GM19395 (cell line): Measurements from ENCODE around the gene CLEC4M.
"Not testable (repeated sequence)": the region's sequence is repeated elsewhere in the genome, so short reads cannot be mapped to it uniquely, and the experiment has no call there.

Source experiments
- ATAC-seq: cut with Tn5 transposase; IDR thresholded peaks from one replicate; pipeline ENCODE4 v1.9.1; 2021; ENCODE audit warnings: mild to moderate bottlenecking, moderate library complexity; ENCODE audit not compliant: unreplicated experiment

CLEC4M gene

DNA sequence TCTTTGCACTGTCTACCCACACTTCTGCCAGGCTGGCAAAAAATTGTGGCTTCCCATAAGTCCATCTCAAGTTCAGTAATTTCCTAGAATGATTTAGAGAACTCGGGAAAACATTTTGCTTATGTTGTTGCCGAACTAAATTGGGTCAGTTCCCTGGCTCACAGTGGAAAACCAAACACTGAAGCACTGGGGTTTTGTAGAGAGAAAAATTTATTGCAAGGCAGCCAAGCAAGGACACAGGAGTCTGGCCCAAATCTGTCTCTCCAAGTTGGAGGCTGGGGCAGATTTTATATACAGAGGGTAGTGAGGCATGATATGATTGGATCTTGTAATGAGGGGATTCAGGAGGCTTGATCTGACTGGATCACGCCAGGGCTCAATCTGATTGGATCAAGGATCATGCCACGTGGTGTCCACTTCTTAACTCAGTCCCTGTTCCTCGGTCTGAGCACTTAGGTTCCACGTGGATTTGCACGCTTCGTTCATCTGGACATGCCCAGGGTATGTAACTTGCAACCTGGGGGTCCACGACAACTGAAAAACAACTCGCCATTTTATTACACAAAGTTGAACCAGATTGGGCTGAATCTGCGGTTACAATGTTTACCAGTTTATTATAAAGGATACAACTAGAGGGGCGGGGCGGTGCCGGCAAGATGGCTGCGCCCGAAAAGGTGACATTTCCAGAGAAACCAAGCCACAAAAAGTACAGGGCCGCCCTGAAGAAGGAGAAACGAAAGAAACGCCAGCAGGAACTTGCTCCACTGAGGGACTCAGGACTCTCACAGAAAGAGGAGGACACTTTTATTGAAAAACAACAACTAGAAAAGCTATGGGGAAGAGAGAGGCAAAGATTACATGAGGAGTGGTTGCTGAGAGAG, 23.0 kb upstream of the CLEC4M start:
- ATAC-seq = no peak

DNA sequence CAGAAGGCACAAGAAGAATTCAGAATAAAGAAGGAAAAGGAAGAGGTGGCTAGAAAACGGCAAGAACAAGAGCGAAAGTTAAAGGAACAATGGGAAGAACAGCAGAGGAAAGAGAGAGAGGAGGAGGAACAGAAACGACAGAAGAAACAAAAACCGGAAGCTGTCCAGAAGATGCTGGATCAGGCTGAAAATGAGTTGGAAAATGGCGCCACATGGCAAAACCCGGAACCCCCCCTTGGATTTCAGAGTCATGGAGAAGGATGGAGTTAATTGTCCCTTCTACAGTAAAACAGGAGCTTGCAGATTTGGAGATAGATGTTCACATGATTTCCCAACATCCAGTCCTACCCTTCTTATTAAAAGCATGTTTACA, 22.4 kb upstream of the CLEC4M start:
- ATAC-seq = no peak

DNA sequence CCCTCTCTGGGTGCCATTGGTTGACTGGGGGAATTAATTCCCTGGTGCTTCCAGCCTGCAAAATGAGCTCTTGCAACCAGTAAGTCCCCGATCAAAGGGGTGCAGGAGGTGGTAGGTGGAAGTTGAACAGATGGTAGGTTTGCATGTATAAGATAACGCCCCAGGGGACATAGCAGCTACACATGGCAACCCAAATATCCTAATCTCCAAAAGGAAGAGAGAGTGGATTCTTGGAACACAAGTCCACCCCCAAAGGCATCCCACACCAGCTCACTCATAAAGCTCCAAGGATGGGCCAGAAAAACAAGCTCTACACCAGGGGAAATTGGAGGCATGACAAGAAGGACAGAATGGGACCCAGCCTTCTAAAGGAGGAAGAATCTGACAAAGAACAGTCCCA, 20.5 kb upstream of the CLEC4M start:
- ATAC-seq = no peak

DNA sequence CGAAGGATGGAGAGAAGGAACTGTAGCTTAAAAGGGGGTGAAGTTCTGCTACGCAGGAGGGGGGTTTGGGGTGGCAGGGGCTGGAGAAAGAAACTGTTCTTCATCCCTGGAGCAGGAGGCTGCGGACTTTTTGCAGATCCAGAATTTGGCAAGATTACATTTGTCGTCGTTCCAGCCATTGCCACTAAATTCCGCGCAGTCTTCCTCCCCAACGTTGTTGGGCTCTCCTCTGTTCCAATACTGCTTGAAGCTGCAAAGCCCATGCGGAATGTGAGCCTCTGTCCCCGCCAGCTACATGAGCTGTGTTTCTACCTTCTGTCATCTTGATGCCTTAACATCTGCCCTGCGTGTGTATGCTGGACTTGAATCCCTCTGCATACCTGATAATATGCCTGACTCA, 20.1 kb upstream of the CLEC4M start:
- ATAC-seq = no peak

DNA sequence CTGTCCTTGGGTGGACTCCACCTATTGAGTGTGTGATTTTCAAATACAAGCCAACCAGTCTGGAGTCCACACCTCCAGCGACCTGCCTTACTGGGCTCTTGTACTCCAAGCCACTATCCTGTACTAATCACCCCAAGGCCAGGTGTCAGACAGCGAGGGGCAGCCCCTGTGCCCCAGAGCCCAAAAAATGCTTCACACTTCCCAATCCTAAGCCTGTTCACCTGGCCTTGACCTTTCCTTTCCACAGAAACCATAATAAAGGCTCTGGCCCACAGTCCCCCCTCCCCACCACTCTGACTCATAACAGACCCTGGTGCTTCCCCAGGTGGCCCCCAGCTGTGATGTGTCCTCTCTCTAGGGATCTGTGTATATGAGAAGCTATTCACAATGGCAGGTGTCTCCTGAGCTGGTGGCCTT, 19.6 kb upstream of the CLEC4M start:
- peak; percentile 70 for ATAC-seq

DNA sequence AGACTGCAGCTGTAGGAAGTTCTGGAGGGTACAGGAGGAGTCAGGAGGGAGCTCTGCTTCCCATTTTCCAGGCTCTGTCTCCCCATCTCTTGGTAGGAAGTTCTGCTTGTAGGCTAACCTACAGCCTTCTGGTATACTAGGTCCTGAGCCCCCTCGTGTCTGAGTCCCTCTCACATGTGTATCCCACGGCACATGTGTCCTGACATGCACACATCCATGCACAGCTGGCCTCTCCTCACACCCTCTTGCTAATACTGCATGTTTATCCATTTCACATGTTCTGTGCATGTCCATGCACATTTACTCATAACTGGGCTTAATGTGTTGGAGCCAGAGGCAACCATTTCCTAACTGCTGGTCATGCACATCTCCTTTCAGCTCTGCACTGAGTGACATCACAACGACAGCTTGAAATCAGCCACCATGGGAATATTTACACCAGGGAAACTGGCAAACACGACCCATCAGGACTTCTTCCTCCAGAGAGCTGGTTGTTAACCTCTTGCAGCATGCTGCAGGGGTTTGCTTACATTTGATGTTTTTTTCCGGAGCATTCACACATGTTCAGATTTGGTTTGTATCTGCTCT, 18.8 kb upstream of the CLEC4M start:
- ATAC-seq = no peak

DNA sequence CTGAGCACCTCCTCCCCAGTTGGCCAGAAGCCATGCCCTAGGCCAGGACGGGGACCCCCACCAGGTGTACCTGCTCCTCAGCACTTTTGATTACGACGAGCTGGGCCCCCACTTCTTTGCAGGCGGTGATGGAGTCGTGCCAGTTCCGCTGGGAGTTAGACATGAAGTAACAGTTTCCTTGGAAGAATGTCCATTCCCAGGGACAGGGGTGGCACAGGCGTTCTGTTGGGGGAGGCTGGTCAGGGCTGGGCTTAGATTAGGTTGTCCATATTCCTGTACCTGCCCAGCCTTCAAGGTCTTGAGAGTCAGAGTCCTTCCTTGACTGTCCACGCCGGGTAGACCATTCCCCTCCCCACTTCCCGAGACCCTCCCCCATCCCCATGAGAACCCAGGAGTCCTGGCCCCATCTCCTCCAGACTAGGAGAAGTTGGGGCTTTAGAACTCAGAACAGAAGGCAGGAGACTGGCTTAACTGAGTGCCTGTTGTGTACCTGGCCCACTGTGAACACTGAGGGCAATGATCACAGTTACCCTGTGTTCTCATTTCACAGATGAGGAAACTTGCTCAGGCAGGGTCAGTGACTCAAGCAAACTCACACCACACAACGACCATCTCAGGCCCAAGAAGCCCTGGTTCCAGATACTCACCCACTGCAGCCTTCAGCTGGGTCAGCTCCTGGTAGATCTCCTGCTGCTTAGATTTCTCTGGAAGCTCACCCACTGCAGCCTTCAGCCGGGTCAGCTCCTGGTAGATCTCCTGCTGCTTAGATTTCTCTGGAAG, 18.0 kb upstream of the CLEC4M start:
- no peak for ATAC-seq

DNA sequence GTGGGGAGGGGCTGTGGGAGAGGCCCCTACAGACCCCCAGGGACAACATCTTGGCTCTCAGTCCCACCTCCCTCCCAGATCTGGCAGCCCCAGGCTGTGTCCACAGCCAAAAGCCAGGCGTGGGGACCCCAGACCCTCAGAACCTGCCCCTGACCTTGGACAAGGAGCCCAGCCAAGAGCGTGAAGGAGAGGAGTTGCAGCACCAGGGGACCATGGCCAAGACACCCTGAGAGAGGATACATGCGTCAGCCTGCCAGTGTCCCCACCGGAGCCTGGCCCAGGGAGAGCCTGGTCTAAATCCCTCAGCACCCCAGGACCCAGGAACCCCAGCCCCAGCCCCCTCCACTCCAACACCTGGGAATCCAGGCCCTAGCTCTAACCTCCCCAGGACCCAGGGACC, 16.7 kb upstream of the CLEC4M start:
- not testable (repeated sequence) for ATAC-seq

DNA sequence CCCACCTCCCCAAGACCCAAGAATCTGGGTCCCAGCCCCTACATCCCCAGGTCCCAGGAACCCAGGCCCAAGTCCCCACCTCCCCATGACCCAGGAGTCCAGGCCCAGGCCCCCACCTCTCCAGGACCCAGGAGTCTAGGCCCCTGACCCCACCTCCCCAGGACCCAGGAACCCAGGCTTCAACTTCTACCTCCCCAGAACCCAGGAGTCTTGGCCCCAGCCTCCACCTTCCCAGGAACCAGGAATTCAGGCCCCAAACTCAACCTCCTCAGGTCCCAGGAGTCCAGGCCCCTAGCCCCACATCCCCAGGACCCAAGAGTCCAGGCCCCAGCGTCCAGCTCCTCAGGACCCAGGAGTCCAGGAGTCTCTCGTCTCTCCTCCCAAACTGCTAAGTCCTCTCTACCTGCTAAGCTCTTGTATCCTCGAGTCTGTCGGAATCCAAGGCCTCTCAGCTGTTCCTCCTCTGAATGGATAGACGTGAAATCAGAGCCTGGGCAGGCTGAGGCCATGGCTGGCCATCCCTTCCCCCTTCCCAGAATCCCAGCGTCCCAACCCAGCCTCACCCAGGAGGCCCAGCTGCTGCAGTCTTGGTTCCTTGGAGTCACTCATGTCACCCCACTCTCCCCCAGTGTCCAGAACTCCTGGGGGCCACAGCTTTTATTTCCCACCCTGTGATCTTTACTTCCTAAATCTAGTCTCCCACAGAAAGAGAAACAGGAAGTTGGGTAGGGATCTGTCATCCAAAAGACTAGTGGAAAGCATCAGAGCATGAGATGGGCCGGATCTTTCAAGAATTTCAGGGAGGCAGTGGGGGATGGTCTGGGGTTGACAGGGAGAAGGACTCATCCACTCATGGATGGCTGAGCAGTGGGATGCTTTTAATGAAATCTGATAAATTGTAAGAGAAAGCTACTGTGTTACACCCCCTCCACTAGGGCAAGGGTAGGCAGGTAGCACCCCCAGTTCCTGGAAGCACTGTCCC, 15.8 kb upstream of the CLEC4M start, which contains the start of gene CD209:
Gene CD209, minus strand, starts transcription at position 632 of the 982 bp plus-strand sequence. Its CDS starts 23 bp downstream, at position 609.
- no peak for ATAC-seq

DNA sequence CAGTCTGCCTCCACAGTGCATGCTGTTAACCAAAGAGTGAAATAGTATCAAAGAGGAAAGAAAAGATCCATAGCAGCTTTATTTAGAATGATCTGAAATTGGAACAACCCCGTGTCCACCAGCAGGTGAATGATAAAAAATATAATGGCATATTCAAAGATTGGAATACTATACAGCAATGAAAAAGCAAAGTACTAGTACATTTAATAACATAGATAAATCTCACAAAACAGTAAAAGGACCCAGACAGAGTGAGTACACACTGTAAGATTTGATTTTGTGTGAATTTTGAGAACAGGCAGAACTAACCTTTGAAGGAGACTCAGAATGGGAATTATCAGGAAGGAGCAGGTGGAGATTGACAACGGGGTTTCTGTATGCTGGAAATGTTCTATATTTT, 14.9 kb upstream of the CLEC4M start:
- ATAC-seq = no peak

DNA sequence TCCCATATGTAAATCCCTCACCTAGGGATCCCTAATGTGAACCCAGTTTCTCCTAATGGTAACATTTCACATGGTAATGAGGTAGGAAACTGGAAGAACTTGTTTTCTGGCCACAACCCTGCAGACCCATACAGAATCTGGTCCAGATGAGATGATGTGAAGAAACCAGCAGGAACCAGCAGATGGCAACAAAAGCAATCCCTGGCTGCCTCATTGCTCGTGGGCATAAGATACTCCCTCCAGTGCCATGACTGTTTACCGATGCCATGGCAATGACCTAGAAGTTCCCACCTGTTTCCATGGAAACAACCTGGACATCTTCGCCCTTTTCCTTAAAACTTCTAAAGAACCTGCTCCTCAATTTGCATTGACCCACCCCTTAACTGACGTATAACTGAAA, 14.3 kb upstream of the CLEC4M start:
- no peak for ATAC-seq

DNA sequence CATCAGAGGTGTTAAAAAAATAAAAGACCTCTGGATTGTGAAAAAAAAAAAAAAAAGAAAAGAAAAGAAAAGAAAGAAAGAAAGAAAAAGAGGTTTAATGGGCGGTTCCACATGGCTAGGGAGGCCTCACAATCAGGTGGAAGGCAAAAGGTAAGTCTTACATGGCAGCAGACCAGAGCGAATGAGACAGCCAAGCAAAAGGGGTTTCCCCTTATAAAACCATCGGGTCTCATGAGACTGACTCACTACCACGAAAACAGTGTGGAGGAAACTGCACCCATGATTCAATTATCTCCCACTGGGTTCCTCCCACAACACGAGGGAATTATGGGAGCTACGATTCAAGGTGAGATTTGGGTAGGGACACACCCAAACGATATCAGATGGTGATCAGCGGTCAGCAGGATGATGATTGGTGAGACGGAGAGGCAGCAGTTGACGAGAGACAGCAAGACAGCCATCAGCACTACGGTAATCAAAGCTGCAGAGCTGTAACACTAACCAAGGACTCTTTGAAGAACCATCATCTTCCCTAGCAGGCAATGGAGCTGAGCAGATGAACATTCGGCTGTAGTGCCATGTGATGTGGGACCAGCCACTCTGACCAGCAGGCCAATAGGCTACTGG, 11.8 kb upstream of the CLEC4M start:
- no peak for ATAC-seq

DNA sequence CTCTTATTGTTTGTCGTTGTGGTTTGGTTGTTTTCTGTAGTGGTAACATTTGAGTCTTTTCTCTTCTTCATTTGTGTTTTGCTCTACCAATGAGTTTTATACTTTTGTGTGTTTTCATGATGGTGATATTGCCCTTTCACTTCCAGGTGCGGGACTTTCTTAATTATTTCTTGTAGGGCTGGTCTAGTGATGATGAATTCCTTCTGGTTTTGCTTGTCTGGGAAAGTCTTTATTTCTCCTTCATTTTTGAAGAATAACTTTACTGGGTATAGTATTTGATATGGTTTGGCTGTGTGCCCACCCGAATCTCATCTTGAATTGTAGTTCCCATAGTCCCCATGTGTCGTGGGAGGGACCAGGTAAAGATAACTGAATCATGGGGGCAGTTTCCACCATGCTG, 6.8 kb upstream of the CLEC4M start:
- no peak for ATAC-seq

DNA sequence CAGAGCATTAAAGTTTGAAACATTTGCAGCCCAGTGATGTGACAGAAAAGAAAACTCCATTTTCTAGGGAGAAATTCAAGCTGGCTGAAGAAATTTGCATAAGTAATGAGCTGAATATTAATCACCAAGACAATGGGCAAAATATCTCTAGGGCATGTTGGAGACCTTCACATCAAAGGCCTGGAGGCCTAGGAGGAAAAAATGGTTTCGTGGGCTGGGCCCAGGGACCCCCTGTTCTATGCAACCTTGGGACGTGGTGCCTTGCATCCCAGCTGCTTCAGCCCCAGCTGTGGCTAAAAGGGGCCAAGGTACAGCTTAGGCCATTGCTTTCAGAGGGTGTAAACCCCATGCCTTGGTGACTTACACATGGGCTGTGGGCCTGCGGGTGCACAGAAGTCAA, 5.7 kb upstream of the CLEC4M start:
- no peak for ATAC-seq

DNA sequence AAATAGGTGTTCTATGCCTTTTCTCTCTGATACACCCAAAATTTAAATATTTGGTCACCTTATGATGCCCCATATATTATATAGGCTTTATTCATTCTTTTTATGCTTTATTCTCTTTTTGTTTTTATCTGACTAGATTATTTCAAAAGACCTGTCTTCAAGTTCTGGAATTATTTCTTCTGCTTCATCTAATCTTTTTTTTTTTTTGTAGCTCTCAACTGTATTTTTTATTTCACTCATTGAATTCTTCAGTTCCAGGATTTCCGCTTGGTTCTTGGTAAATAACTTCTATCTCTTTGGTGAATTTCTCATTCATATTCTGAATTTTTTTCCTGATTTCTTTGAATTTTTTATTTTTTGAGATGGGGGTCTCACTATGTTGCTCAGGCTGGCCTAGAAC, 3.9 kb upstream of the CLEC4M start:
- ATAC-seq = no peak

DNA sequence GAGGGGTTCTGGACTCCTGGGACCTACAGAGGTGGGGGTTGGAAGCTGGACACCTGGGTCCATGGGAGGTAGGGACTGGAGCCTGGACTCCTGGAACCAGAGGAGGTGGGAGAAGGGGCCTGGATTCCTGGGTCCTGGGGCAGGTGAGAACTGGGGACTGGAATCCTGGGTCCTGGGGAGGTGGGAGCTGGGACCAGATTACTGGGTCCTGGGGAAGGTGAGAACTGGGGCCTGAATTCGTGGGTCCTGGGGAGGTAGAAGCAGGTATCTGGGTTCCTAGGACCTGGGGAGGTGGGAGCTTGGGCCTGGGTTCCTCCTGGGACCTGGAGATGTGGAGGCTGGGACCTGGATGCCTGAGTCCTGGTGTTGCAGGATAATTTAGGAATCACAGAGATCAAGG, 653 bp downstream of the CLEC4M start:
- no peak for ATAC-seq

DNA sequence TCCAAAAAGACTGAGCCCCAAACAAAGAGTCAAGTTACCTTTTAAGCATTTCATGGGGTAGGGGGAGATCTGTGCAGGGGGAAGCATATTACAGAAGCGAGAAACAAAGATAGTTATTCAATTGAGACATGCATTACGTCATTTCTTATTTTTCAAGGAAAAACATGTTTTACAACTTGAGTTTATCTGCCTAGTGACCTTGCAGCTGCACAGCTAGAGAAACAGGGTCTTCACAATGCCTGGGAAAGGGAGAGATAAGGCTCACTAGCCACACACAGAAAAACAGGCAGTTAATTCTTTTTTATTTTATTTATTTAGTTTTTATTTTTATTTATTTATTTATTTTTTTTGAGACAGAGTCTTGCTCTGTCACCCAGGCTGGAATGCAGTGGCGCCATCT, 1.1 kb downstream of the CLEC4M start:
- ATAC-seq = not testable (repeated sequence)

DNA sequence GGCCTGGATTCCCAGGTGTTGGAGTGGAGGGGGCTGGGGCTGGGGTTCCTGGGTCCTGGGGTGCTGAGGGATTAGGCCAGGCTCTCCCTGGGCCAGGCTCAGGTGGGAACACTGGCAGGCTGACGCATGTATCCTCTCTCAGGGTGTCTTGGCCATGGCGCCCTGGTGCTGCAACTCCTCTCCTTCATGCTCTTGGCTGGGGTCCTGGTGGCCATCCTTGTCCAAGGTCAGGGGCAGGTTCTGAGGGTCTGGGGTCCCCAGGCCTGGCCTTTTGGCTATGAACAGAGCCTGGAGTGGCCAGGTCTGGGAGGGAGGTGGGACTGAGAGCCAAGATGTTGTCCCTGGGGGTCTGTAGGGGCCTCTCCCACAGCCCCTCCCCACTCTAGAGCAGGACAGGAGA, 2.0 kb downstream of the CLEC4M start:
- not testable (repeated sequence) for ATAC-seq

DNA sequence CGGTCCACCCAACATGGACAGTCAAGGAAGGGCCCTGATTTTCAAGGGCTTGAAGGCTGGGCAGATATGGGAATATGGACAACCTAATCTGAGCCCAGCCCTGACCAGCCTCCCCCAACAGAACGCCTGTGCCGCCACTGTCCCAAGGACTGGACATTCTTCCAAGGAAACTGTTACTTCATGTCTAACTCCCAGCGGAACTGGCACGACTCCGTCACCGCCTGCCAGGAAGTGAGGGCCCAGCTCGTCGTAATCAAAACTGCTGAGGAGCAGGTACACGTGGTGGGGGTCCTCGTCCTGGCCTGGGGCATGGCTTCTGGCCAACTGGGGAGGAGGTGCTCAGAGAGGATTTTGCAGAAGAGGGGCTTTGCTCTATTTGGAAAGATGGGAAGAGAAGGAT, 3.5 kb downstream of the CLEC4M start:
- ATAC-seq = no peak

DNA sequence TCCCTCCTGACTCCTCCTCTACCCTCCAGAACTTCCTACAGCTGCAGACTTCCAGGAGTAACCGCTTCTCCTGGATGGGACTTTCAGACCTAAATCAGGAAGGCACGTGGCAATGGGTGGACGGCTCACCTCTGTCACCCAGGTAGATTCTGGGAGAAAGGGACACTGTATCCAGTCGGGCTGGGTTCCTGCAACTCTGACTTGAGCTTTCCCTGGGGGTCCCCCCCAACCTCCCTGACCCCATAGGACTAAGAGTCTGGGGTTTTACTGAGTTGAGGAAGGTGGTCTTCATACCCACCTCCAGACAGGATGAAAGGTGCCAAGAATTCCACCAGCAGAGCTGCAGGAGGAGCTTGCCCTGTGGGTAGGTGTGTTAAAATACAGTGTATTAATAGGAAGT, 4.4 kb downstream of the CLEC4M start:
- no peak for ATAC-seq
